ENCODE measurements around the gene UPP1. TPM values are rescaled to one million over a fixed set of nuclear protein-coding genes. Genes with fewer than 3 reads are reported as not detected.
"Not testable (repeated sequence)": the region's sequence is repeated elsewhere in the genome, so short reads cannot be mapped to it uniquely, and the experiment has no call there.

The UPP1 gene
- total RNA-seq, 1 donor from 2014 or later = 55.4 TPM

DNA sequence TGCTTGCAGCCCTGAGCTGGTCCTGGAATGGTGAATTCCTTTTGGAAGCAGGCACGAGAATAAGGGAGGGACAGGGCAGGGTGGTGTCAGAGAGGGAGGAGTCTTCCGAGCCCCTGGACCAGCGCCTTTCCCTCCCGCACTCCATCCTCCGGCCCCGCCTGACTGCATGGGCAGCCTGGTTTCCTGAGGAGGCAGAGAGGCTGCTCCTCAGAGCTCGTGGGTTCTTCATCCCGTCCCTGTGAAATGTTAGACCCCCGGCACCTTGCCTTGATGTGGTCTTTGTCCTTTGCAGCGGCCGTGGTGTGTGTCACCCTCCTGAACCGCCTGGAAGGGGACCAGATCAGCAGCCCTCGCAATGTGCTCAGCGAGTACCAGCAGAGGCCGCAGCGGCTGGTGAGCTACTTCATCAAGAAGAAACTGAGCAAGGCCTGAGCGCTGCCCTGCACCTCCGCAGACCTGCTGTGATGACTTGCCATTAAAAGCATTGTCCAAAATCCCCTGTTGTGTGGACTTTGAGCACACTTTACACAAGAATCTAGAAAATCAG is 18.9 kb downstream of the UPP1 start:
- intact Hi-C loops (cut with micrococcal nuclease) = no loop called here
- peaks cover 29% of the 10 kb centered on the region for H3K4me1 Mint-ChIP-seq (ENCODE audit: low read depth)
- H3K9me3 Mint-ChIP-seq = no peaks in the 10 kb centered on the region
- no peaks in the 10 kb centered on the region for H3K27me3 Mint-ChIP-seq (ENCODE audit: insufficient read depth)
- no peak overlapping the region for H3K27ac Mint-ChIP-seq
- DNase-seq (ENCODE audit: low spot score) = no peak
- no peak overlapping the region for H3K4me3 Mint-ChIP-seq
- H3K36me3 Mint-ChIP-seq (ENCODE audit: low read depth) = peaks cover 46% of the 10 kb centered on the region

- H3K27ac Mint-ChIP-seq = peak overlapping the region; percentile 67
- peaks cover 38% of the 10 kb centered on the region for H3K36me3 Mint-ChIP-seq (ENCODE audit: low read depth)
- H3K4me1 Mint-ChIP-seq (ENCODE audit: low read depth) = peaks cover 28% of the 10 kb centered on the region
- no peak for DNase-seq (ENCODE audit: low spot score)
- intact Hi-C loops (cut with micrococcal nuclease) = no loop called here
- no peaks in the 10 kb centered on the region for H3K9me3 Mint-ChIP-seq
- no peaks in the 10 kb centered on the region for H3K27me3 Mint-ChIP-seq (ENCODE audit: insufficient read depth)
- no peak overlapping the region for H3K4me3 Mint-ChIP-seq
Measured at GRCh38 chr7:48108959-48109847, 20.1 kb downstream of the UPP1 start.

GRCh38 chr7:48109848-48110663 is 21.0 kb downstream of the UPP1 start:
- Mint-ChIP-seq H3K27me3 (ENCODE audit: insufficient read depth) (no peaks in the 10 kb centered on the region), H3K4me1 (ENCODE audit: low read depth) (peaks cover 23% of the 10 kb centered on the region), H3K4me3 (no peak overlapping the region), H3K27ac (no peak overlapping the region), H3K9me3 (no peaks in the 10 kb centered on the region), H3K36me3 (ENCODE audit: low read depth) (peaks cover 31% of the 10 kb centered on the region)
- intact Hi-C loops (cut with micrococcal nuclease) = loop anchor here (1.0 kb wide), 8 partner anchors 13 to 165 kb away; partner anchors contain the start of genes C7orf57, HUS1 and UPP1
- DNase-seq (ENCODE audit: low spot score) = peak; percentile 75

GRCh38 chr7:48110868-48111267 is 21.8 kb downstream of the UPP1 start:
- Mint-ChIP-seq H3K4me3 (no peak overlapping the region), H3K9me3 (no peaks in the 10 kb centered on the region), H3K4me1 (ENCODE audit: low read depth) (peaks cover 23% of the 10 kb centered on the region), H3K27ac (no peak overlapping the region), H3K27me3 (ENCODE audit: insufficient read depth) (no peaks in the 10 kb centered on the region), H3K36me3 (ENCODE audit: low read depth) (peaks cover 28% of the 10 kb centered on the region)
- intact Hi-C loops (cut with micrococcal nuclease) = loop anchor here (1.0 kb wide), 8 partner anchors 14 to 166 kb away; partner anchors contain the start of genes C7orf57, HUS1 and UPP1
- DNase-seq (ENCODE audit: low spot score) = no peak

GRCh38 chr7:48111596-48111995 is 22.5 kb downstream of the UPP1 start:
- Mint-ChIP-seq H3K27ac (no peak overlapping the region), H3K4me1 (ENCODE audit: low read depth) (peaks cover 19% of the 10 kb centered on the region), H3K4me3 (no peak overlapping the region), H3K36me3 (ENCODE audit: low read depth) (peaks cover 22% of the 10 kb centered on the region), H3K9me3 (no peaks in the 10 kb centered on the region), H3K27me3 (ENCODE audit: insufficient read depth) (no peaks in the 10 kb centered on the region)
- intact Hi-C loops (cut with micrococcal nuclease) = no loop called here
- DNase-seq (ENCODE audit: low spot score) = no peak

DNA sequence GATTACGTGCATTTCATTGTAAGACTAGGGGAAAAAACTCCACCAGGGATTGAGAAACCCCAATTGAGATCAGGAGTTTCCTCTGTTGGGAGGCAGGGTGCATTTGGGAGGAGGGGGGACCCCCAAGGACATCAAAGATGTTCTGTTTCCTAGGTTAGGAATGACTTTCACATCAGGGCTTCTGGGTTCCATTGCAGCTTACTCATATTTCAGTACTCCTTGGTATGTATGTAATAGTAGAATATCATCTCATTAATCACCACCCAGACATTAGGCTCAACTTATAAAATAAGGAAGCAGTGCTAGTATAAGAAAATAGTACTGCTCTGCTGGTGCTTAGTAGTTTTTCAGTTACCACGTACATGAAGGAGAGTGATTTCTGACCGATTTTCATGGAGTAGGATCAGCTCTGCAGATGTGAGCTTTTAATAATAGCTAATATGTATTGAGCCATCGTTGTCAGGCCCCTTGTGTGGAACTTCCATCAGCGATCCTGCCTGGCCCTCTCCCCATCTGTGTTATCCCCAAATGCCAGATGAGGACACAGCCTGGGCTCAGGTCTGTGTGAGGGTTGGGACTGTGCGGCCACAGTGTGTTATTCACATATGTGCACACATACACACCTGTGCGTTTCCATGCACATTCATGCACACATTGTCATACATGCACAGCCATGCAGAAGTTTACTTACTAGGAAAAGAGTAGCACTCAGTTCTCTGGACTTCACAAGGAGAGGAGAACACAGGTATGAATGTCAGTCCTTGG is 23.5 kb downstream of the UPP1 start:
- peaks cover 17% of the 10 kb centered on the region for H3K36me3 Mint-ChIP-seq (ENCODE audit: low read depth)
- no peaks in the 10 kb centered on the region for H3K27me3 Mint-ChIP-seq (ENCODE audit: insufficient read depth)
- intact Hi-C loops (cut with micrococcal nuclease) = no loop called here
- no peak overlapping the region for H3K4me3 Mint-ChIP-seq
- no peak for DNase-seq (ENCODE audit: low spot score)
- peaks cover 18% of the 10 kb centered on the region for H3K4me1 Mint-ChIP-seq (ENCODE audit: low read depth)
- H3K27ac Mint-ChIP-seq = no peak overlapping the region
- H3K9me3 Mint-ChIP-seq = no peaks in the 10 kb centered on the region

- peaks cover 2% of the 10 kb centered on the region for H3K27me3 Mint-ChIP-seq (ENCODE audit: insufficient read depth)
- intact Hi-C loops (cut with micrococcal nuclease) = no loop called here
- H3K27ac Mint-ChIP-seq = no peak overlapping the region
- H3K4me1 Mint-ChIP-seq (ENCODE audit: low read depth) = peaks cover 18% of the 10 kb centered on the region
- H3K9me3 Mint-ChIP-seq = no peaks in the 10 kb centered on the region
- peaks cover 13% of the 10 kb centered on the region for H3K36me3 Mint-ChIP-seq (ENCODE audit: low read depth)
- H3K4me3 Mint-ChIP-seq = no peak overlapping the region
- DNase-seq (ENCODE audit: low spot score) = no peak
Measured at GRCh38 chr7:48113275-48113674, 24.2 kb downstream of the UPP1 start.

- H3K27ac Mint-ChIP-seq = no peak overlapping the region
- H3K36me3 Mint-ChIP-seq (ENCODE audit: low read depth) = peaks cover 9% of the 10 kb centered on the region
- peaks cover 12% of the 10 kb centered on the region for H3K4me1 Mint-ChIP-seq (ENCODE audit: low read depth)
- intact Hi-C loops (cut with micrococcal nuclease) = no loop called here
- DNase-seq (ENCODE audit: low spot score) = no peak
- no peaks in the 10 kb centered on the region for H3K9me3 Mint-ChIP-seq
- H3K27me3 Mint-ChIP-seq (ENCODE audit: insufficient read depth) = peaks cover 4% of the 10 kb centered on the region
- H3K4me3 Mint-ChIP-seq = no peak overlapping the region
Measured at GRCh38 chr7:48114115-48114514, 25.1 kb downstream of the UPP1 start.

DNA sequence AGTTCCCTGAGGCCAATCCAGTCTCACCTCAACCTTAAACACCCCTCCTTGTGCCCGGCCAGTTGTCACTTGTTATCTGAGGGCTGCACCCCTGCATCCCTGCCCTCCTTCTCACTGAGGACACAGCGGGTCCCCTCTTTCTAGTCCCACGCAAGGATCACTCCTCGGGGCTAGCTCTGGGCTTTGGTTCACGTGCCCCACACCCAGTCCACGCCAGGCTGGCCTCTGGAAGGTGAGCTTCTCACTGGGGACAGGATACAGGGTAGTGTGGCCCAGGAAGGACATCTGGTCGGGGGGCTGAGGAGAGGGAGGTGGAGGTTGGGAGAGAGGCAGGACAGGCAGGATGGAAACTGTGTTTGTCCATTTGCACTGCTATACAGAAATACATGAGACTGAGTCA is 25.5 kb downstream of the UPP1 start:
- Mint-ChIP-seq H3K4me3 (no peak overlapping the region), H3K27me3 (ENCODE audit: insufficient read depth) (peaks cover 4% of the 10 kb centered on the region), H3K4me1 (ENCODE audit: low read depth) (peaks cover 10% of the 10 kb centered on the region), H3K9me3 (no peaks in the 10 kb centered on the region), H3K36me3 (ENCODE audit: low read depth) (peaks cover 7% of the 10 kb centered on the region), H3K27ac (no peak overlapping the region)
- intact Hi-C loops (cut with micrococcal nuclease) = no loop called here
- DNase-seq (ENCODE audit: low spot score) = no peak

DNA sequence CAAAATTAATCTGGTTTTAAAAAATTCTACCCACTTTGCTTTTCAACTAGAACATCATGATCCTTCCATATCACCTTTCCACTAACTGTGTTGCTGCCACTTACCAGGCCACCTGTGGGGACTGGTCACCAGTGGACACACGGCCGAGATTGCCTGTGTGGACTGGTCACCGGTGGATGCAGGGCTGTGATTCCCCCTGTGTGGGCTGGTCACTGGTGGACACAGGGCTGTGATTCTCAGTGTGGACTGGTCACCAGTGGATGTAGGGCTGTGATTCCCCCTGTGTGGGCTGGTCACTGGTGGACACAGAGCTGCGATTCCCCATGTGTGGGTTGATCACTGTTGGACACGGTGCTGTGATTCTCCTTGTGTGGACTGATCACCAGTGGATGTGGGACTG is 27.0 kb downstream of the UPP1 start:
- H3K9me3 Mint-ChIP-seq = no peaks in the 10 kb centered on the region
- H3K4me3 Mint-ChIP-seq = no peak overlapping the region
- H3K4me1 Mint-ChIP-seq (ENCODE audit: low read depth) = no peaks in the 10 kb centered on the region
- DNase-seq (ENCODE audit: low spot score) = no peak
- intact Hi-C loops (cut with micrococcal nuclease) = no loop called here
- no peak overlapping the region for H3K27ac Mint-ChIP-seq
- H3K36me3 Mint-ChIP-seq (ENCODE audit: low read depth) = no peaks in the 10 kb centered on the region
- H3K27me3 Mint-ChIP-seq (ENCODE audit: insufficient read depth) = peaks cover 7% of the 10 kb centered on the region

- Mint-ChIP-seq H3K4me1 (ENCODE audit: low read depth) (no peaks in the 10 kb centered on the region), H3K36me3 (ENCODE audit: low read depth) (no peaks in the 10 kb centered on the region), H3K9me3 (no peaks in the 10 kb centered on the region), H3K27me3 (ENCODE audit: insufficient read depth) (peaks cover 15% of the 10 kb centered on the region), H3K4me3 (no peak overlapping the region), H3K27ac (no peak overlapping the region)
- intact Hi-C loops (cut with micrococcal nuclease) = no loop called here
- no peak for DNase-seq (ENCODE audit: low spot score)
Measured at GRCh38 chr7:48118041-48118440, 29.0 kb downstream of the UPP1 start.

DNA sequence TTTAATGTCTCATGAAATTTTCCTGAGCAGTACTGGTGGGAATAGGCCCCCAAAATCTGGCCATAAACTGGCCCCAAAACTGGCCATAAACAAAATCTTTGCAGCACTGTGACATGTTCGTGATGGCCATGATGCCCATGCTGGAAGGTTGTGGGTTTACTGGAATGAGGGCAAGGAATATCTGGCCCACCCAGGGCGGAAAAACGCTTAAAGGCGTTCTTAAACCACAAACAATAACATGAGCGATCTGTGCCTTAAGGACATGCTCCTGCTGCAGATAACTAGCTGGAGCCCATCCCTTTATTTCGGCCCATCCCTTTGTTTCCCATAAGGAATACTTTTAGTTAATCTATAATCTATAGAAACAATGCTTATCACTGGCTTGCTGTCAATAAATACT is 31.5 kb downstream of the UPP1 start:
- H3K27me3 Mint-ChIP-seq (ENCODE audit: insufficient read depth) = peaks cover 18% of the 10 kb centered on the region
- DNase-seq (ENCODE audit: low spot score); H3K4me1 Mint-ChIP-seq (ENCODE audit: low read depth); H3K4me3 Mint-ChIP-seq; H3K9me3 Mint-ChIP-seq; H3K27ac Mint-ChIP-seq; intact Hi-C loops (cut with micrococcal nuclease); H3K36me3 Mint-ChIP-seq (ENCODE audit: low read depth): not testable (repeated sequence)
